Inflammatory macrophage (primary cell): Measurements from ENCODE around the gene MTX2.

Experiments used
- DNase-seq, 2 donors: peaks; one replicate each; pipeline ENCODE4 v3.0.0-alpha.2; 2020 to 2022
- total RNA-seq, 18 experiments: gene quantifications; one replicate each; lab custom pipeline; 2026; ENCODE audit warnings: mixed read lengths in 6 of 18, inconsistent platforms in 2 of 18; lab: John Stamatoyannopoulos, UW

MTX2 gene
- 9.3 to 39.2 (median 25.4) reads per million in 18 experiments for total RNA-seq

GRCh38 chr2:176269319-176270099 lies at the start of gene MTX2:
MTX2 (plus strand) TSS chr2:176269442; CDS start chr2:176269630, 188 bp downstream.
- DNase-seq, result peak; percentile 62 to 83

DNA sequence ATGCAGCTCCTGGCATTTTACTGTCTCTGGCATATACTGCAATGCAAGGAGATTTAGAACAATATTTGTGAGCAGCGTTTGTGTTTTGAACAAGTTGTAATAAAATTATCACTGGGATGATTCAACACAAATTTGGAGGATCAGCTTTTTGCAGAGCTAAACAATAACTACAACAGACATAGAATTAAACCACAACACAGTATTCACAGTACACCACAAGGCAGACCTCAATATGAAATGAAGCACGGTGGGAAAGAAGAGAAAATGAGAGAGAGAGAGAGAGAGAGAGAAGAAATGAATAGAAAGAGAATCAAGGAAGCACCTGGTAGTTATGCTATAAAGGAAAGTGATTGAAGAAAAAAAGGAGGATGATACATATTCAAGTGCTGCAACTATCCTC lies 41.4 kb upstream of the MTX2 start:
- no peak for DNase-seq

GRCh38 chr2:176234156-176234555 lies 35.1 kb upstream of the MTX2 start:
- no peak for DNase-seq

GRCh38 chr2:176234940-176235339 lies 34.3 kb upstream of the MTX2 start:
- no peak for DNase-seq

DNA sequence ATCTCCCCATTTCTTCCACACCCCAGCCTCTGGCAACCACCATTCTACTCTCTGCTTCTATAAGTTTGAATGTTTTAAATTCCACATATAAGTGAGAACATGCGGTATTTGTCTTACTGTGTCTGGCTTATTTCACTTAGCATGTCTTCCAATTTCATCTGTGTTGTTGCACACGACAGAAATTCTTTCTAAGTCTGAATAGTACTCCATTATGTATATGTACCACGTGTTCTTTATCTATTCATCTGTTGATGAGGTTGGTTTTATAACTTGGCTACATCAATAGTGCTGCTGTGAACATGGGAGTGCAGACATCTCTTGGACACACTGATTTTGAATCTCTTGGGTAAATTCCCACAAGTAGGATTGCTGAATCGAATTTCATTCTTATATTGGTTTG lies 31.8 kb upstream of the MTX2 start:
- DNase-seq, result no peak

DNA sequence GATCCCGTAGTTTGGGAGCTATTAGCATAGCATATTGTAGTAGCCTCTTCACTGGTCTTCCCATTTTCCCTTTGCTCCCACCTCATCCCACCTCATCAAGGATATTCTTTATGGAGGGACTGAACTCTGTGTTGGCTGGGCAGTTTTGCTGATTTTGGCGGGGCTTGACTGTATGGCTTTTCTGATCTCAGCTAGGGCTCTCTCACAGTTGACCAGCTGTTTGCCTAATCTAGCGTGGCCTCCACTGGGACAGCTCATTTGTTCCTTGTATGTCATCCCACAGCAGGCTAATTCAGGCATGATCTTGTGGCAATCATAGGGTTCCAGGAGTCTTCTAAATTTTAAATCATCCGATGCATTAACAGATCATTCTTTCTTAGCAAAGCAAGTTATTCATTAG lies 30.2 kb upstream of the MTX2 start:
- no peak for DNase-seq

GRCh38 chr2:176240301-176240700 lies 28.9 kb upstream of the MTX2 start:
- no peak for DNase-seq

- no peak for DNase-seq
Observed at GRCh38 chr2:176242276-176242675, 27.0 kb upstream of the MTX2 start.

DNA sequence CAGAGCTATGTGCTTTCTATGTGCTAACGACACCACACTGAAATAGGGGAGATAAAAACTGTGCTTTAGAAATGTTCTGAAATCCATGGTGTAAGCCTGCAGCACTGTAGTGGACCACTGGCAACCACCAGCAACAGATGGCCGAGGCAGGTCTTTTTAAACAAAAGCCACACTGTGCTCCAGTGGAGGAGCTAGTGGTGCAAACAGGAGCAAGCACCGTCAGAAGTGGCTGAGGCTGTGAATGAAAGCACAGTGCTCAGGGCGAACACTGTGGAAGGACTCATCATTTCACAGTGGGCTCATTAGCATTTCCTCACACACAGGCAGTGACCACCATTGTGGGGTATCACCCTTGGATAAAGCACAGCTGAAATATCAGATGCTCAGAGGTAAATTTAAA lies 22.9 kb upstream of the MTX2 start:
- DNase-seq, result no peak

DNA sequence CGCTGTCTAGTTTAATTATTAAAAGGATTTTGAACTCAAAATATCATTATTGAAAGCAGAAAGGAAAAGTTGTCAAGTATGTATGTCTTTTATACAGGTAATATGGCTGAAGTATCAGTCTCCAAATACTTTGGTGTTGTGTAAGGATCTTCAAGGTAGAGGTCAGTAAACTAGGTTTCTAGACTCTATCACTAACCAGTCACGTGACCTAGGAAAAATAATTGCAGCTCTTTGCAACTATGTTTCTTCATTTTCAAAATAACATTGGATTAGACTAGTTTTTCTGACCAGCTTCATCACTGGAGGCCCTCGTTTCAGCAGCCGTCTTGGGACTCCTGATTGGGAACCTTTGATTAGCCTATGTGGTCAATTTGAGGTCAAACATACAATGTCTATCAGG lies 21.4 kb upstream of the MTX2 start:
- DNase-seq, result no peak

GRCh38 chr2:176251928-176252327 lies 17.3 kb upstream of the MTX2 start:
- no peak for DNase-seq

GRCh38 chr2:176260689-176261088 lies 8.6 kb upstream of the MTX2 start:
- no peak for DNase-seq

- peak in 1 of 2 donors; percentile 13 for DNase-seq
Observed at GRCh38 chr2:176261136-176261535, 8.1 kb upstream of the MTX2 start.

DNA sequence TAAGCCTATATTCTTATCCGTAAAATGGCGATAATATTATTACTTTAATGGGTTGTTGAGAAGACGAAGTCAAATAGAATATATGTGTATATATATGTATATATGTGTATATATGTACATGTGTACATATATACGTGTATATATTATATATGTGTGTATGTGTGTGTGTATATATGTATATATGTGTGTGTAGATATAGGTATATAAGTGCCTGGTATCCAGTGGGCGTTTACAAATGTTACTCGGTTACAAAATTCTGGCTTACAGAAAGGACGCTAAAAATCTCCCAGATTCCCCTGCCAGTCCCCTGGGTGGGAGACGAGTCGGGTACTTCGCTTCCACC lies 295 bp upstream of the MTX2 start:
- no peak for DNase-seq

GRCh38 chr2:176270100-176270750 lies 983 bp downstream of the MTX2 start:
- no peak for DNase-seq

DNA sequence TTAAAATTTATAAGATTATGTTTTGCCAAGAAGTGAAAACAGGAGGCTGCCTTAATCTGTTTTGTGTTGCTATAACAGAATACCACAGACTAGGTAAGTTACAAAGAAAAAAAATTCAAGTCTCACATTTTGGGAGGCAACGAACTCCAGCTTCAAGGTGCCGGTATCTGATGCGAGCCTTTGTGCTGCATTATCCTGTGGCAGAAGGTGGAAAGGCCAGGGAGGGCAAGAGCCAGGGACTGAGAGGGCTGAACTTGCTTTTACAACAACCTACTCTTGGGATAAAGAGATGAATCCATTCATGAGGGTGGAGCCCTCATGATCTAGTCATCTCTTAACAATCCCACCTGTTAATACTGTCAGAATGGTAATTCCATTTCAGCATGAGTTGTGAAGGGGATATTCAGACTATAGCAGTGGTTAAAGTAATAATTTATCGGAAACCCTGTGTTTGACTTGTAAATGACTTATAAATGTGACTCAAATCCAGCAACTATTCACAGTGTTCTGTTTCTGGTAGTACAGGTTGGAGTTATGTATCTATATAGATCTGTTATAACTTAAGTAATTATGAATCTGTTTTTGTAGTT lies 3.7 kb downstream of the MTX2 start:
- DNase-seq, result no peak

GRCh38 chr2:176278927-176279326 lies 9.7 kb downstream of the MTX2 start:
- no peak for DNase-seq

DNA sequence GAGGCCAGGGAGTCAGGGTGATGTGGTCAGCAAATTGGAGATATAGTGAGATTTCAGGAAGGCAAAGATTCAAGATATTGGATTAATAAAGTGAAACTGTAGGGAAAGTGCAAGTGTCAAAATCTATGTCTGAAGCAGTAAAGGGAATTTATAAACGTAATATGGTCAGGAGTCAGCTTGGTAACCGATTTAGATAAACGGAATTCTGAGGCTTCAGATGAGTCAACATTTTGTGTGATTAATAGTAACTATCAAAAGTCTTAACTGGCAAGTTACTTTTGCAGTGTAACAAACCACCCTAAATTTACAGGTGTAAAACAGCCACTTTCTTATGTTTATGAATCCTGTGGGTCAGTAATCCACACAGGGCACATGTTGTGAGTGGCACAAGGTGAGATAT lies 10.9 kb downstream of the MTX2 start:
- no peak for DNase-seq

GRCh38 chr2:176280867-176281658 lies 11.8 kb downstream of the MTX2 start:
- DNase-seq, result no peak

DNA sequence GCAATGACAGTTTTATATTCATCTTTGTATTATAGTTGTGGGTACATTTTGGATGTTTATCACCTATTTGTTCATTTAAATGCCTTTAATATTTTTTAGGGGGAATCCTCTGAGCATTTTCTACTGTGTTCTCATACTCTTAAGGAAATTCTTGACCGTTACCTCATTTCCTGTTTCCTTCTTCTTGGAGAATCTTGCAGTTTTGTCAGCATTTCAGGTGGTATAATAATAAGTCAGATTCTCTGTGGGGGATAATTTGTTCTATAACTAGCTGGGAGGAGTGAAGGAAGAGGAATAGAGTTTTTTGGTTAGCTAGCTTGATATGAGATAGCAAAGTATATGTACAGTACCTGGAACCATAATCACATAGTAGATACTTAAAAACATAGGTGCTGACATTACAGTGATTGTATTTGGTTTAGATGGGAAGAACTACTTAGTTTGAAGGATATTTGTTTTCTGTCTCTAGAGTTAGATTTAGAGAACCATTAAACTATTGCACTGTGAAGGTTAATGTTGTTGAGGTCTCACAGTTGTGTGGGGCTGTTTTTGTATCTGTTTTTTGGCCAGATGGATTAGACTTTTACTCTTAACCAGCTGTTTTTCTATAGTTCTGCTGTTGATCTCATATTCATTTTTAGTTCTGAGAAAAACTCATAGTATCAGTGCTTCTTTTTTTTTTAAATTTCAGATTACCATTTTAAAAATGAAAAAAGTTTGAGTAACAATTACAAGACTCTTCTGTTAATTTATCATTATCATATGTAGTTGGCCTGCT lies 14.2 kb downstream of the MTX2 start:
- DNase-seq, result no peak

GRCh38 chr2:176284461-176285049 lies 15.3 kb downstream of the MTX2 start:
- no peak for DNase-seq

DNA sequence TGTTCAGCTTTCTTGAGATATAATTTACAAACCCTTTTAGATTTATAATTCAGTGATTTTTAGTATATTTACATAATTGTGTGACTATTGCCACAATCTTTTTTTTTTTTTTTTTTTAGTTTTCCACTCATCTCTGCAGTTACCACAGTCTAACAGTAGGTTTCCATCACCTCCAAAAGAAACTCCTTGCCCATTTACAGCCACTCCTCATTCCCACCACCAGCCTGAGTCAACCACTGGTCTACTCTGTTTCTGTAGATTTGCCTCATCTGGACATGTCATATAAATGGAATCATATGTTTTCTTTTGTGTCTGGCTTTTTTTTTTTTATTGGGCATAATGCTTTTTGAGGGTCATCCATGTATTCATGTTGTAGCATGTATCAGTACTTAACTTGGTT lies 16.1 kb downstream of the MTX2 start:
- DNase-seq, result no peak
